GM19455 (cell line): ENCODE results near the gene SEMA6A.

ENCODE experiments used
- ATAC-seq: cut with Tn5 transposase; IDR thresholded peaks from one replicate; pipeline ENCODE4 v1.9.1; 2021; ENCODE audit not compliant: unreplicated experiment

The SEMA6A gene

DNA sequence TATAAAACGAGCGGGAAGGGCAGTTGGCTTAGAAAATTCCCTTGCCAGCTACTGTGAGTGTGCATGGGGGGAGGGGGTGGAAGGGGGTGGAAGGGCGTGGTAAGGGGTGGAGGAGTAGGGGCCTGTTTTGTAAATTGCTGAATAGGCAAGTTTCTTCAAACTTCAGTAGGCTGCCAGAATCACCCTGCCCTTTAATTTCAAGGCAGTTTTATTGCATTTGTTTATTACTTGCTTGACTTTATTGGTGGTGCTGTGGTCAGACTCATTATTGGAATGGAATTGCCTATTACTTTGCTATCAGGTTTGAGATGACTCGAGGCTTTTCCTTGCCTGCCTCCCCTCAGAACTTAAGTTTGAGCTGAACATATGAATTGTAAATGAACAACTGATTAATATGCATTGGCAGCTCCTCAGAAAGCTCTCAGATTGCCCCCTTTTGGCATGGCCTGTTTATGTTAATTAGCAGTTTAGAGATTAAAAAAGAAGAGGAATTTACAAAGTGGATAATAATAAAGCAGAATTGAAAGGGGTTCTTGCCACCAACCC lies 76.0 kb downstream of the SEMA6A start:
- ATAC-seq, result no peak

DNA sequence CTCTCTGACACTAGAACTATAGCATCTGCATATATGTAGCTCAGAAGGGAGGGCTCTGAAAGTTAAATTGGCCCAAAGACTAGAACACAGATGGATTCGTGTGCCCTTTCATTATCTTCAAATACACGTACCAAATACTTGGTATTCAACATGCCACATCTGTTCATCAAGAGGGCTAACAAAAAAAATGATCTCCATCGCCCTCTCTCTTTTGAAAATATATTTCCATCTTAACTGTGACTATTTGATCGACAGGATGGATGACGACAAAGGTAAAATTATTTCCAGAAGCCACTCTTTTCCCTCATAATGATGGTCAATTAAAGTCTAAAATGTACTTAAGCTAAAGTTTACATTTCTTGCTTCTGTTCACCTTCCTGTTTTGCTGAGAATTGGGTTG lies 77.0 kb downstream of the SEMA6A start:
- no peak for ATAC-seq

DNA sequence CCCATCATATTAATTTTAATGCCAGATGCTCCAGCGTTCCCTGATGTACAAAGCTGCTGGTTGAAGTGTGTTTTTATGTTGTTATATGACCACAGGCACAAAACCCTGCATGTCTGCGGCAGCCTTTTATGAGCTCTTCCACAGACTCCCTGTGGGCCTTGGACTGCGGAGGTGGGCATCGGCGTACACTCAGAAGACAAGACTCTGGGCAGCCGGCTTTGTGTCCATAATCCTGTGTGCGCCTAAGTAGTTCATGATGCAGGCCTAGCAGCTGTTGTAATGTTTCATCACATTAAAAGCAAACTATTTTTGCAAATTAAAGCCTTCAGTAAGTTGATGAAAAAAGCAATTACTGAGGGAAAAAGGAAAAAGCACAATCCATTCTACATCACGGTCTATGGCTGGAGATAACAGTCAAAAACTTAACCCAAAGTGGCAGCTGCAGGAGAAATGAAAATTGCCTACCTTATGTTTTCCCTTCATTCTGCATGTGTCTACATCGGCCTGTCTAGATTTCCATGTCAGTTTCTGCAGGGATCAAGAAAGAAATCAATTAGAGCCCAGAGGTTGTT lies 78.8 kb downstream of the SEMA6A start:
- ATAC-seq, result no peak

DNA sequence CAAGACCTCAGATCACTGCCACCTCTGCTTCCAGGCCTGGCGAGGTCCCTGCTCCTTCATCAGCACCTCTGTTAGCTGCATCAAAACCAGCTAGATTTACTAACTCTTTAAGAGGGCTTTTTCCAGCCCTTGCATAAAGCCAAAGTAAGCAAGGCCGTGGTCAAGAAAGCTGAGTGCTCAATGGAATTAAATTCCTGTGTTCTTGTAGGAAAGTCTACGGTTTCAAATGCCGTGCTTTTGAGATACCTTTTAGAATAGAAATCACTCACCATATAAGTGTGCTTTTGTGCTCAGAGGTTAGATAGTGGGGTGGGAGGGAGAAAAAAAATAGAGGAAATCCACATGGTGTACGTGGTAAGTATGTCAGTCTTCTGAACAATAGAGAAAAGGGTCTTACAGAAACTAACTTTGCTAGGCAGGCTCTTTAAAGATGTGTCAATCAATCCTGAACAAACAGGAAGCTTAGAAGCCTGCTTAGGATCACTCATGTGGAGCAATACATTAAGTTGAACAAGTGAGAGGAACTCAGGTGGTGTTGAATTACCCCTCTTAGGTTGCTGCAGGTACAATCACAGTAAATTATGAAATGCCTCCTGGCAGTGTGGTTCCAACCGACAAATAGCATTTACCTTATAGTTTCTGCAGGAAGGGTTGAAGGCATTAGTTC lies 79.7 kb downstream of the SEMA6A start:
- ATAC-seq, result no peak

DNA sequence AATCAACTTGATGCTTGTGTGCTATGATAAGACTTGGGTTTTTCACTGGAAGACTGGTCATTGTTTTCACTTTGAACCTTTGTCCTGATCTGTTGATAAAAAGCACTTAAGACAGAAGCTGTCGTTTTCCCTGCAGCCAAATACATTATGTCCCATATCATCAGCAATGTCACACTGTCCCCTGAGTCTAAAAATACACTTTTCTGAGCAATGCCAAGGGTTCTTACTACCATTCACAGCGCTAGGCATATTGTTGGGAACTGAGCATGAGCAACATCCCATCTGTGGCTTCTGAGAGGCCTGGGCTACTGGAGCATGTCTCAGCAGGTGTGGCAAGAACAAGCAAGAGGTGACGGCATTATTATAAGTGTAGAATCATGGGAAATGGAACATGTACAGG lies 81.8 kb downstream of the SEMA6A start:
- ATAC-seq, result no peak

DNA sequence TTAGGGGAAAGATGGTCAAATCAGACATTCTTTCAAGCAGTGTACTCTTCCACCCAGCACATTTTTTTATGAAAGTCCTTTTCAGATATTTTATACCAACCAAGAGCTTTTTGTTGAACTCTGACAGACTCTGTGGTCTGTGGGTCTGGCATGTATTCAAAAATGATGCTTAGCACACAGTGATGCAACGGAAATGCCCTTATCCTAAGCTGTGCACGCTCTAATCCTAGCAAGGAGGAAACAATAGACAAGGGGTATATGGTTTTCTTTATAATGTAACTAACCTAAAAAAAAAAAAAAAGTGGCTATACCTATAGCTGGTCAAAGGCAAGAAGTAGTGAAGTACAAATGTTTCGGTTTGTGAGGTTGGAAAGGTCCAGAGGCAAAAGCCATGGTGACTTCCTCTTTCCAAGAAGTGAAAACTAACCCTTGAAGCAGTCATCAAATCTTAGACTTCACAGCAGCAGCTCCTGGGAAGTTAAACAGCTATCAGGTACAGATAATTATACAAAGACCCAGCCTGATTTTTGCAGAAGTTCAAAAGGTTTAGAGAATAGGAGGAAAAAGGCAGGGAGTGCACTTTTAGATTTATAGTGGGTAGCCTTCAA lies 82.5 kb downstream of the SEMA6A start:
- ATAC-seq, result no peak

DNA sequence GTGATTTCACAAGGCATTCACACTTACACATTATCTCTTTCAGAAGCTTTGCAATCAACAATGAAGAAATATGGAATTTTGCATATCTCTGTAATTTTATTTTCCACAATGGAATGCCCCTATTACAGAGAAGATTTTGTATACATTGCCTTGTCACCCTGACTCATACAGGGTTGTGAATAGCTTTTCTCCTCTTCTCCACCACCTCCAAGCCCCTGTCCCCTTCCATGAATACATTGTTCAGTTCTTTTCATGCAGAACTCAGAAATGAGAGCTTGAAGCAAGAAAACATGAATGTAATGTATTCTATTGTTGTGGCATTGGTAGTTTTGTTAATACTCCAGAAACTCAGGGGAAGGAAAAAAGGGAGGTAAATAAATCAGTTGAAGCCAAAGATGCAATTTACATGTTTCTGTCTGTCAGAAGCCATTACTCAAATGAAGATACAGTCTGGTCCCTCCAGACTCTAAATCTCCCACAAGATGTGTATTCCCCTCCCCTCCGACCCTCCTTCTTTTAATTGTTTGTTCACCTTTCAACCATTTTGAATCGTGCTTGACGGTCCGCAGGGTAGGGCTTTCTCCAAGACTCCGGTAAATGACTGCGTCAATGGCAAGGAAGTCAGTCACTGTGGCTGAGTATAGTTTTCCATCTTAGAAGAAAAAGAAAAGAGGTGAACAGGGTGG lies 86.1 kb downstream of the SEMA6A start:
- no peak for ATAC-seq

DNA sequence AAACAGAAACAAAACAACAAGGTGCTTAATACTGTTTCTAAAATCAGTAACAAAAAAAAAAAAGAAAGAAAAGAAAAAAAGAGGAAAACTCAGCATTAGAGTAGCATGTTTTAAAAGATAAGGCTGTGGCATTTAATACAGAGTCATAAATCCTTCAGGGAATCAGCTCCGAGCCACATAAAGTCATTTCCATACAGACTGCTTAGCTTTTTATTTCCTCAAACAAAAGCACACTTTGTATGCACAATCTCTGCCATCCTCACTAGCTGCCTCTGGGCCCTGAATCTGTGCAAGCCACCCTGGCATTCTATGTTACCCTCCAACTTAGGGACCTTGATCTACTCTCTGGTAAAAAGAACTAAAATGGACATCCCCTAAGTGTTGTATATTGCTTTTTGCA lies 87.6 kb downstream of the SEMA6A start:
- no peak for ATAC-seq

DNA sequence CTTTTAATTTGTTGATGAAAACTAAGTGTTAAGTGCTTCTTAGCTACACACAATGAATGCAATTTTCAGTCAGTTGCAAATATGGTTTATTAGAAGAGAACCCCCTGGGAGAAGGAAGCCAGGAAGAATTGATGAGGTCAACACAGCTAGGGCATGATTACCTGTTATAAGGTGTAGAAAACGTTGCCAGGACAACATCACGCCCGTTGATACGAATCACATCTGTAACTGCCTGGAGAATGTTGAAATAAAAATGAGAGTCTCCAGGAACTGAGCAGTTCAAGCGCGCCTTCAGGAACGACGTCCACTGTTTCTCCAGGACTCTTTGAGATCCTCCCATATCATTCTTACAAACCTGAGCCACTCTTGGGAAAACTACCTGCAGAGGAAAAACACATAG lies 88.0 kb downstream of the SEMA6A start:
- no peak for ATAC-seq

DNA sequence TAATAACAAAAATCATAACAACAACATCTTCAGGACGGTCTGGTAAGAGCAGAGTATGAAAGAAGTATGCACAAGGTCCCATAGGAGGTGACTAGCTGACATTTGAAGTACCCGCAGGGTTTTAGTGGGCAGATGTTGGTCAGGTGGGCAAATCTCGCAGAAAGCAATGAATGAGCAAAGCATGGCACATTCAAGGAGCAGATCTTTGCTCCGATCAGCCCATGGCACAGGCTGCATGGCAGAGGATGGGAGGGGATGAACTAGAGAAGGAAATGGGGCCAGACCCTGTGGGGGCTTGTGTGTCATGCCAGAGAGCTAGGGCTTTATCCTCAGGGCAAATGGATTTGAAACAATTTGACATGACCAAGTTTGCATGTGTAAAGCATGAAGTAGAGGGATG lies 90.0 kb downstream of the SEMA6A start:
- no peak for ATAC-seq

DNA sequence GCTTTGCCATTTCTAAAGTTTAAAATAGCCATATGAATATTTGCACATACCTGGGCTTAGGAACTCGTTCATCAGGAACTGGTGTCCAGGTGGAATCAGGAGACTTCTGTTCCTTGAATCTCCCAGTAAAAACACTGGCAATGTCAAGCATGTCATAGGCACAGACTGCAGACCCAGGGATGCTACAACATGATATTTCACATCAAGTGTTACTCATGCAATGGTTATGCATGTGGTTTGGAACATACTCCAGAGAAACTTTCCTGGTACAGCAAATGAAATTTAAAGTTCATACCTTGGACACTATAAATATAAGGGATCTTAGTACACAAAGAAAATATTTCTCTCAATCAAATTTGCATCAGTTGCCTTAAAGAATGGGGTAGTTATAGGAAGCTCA lies 92.2 kb downstream of the SEMA6A start:
- no peak for ATAC-seq

DNA sequence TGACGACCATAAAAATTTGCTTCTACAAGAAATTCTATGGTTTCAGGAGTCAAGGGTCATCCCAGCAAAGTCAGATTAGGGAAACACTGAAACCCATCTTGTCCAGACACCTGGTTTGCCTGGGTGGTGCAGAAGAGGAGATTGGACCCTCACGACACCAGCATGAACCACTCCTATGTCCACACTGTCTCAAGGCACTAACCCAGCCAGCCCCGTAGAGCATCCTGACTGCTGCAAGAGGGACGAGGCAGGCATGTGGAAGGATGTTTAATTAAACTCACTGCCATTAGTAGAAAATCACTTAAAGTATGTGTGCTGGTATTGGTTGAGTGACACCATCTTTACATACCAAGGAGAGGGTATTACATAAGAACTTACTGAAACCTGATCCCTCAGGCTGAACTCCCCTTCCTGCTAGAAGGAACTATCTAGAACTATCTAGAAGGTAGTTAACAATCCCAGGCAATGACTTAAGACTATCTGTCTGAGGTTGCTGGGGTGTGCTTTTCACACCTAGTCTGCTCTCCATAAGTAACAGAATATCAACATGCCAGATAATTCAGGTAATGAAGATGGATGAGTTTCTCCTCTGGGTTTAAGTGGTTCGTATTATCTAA lies 93.6 kb downstream of the SEMA6A start:
- ATAC-seq, result no peak

DNA sequence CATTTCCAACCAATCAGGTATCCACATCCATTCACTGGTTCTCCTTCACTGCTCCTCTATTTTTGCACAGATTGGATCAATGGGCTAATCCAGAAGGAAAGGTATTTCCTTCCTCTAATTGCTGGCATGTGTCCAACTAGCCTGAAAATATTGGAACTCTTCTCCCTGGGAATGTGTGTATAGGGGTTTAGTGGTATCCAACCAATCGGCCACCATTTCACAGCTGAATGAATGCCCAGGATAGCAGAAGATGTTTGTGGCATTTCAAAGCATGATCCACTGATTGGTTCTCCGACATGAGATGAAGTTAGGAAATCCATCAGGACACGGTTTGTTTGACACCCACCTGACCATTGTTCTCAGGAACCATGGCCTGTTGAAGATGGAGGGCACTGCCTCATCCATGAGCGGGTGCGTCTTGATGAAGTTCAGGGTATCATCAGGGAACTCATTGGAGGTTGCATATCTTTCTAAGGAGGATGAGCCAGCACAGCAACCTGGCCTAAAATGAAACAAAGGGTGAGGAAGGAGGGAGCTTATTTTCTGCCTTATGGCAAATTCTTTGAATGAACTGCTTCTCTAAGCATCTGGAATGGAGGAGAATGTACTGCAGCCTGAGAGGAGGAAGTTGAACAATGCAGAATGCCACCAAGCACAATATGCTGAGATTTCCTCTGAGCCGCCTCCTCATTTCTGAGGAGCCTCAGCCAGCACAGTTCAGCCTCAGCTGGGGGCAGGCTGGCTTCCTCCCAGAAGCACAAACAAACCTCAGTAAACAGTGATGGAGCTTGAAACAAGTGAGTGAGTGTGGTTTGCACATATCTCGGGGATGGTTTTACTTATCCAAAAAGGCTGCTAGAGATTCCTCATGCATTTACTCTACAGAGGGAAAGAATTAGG lies 94.6 kb downstream of the SEMA6A start:
- no peak for ATAC-seq

DNA sequence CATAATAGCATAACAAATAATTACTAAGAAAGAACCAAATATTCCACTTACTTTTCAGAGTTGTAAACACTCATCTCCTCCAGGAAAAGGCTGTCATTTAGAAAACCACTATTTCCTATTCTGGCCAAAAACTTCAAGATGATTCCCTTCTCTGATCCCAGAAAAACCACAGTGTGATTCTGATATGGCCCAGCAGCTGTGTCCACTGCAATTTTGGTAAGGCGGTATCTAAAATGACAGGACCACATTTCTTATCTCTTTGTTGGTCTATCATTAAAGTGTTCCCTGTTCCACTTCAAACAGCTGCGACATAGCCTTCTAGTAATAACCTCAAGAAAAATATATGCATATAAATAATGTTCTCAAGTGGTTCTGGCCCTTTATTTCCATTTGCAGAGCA lies 96.1 kb downstream of the SEMA6A start:
- ATAC-seq, result no peak

DNA sequence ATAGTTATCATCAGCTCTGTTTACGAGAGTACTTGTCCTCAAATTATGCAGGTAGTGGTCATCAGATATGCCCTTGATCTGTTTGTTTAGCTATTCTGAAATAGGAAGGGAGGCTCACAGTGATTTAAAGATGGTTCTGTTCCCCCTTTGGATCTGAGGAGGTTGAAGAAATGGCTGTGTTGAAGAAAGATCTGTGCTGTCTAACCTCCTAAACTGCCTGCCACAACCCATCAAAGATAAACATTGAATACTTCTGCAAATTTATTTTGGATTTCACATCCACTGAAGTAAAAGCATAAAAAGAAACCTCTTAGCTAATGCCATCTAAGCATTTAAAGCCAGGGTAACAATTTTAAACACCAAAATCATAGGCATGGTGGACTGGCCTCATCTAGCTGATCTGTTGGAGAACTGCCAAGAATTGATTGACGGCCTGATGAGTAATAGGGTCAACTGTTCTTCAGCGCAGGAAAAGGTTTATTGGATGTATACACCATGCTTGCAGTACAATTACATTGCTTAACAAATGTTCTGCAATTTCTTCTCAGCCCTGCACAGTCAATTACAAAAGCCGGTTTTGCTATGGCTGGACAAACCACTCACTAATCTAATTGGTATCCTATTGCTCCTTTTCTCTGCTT lies 97.6 kb downstream of the SEMA6A start:
- ATAC-seq, result no peak

DNA sequence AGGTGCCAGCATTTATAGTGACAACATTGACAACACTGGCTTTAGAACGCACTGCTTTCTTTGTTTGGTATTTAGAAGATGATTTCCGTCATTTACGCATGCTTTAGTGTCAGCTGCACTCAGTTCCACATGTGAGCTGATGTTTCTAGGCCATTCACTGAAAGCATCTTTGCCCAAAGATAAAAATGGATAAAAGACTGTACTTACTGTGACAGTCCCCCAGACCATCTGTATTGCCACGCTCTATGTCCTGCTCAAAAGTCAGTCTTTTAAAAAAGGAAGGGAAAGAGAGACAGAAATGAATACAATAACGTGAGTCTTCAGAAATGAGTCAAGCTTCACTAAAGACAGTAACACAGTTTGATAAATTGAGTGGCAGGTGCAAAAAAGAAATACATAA lies 99.3 kb downstream of the SEMA6A start:
- ATAC-seq, result no peak

DNA sequence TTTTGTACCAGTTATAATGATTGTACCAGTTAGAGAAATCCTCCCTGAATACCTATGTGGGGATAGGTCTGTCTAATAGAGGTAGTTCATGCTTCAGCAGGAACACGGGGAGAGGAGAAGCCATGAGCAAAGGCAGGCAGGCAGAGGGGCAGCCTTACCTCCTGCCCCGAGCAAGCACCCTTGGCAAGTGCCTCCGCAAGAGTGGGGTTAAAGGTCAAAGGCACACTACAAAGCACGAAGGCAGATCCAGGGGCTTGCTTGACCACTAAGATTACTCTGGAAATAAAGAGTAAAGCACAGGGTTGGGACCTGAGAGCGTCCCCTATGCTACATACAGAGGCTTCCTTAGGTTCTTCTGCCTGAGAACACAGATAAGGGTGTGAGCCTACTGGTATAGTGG lies 100.9 kb downstream of the SEMA6A start:
- ATAC-seq, result no peak

DNA sequence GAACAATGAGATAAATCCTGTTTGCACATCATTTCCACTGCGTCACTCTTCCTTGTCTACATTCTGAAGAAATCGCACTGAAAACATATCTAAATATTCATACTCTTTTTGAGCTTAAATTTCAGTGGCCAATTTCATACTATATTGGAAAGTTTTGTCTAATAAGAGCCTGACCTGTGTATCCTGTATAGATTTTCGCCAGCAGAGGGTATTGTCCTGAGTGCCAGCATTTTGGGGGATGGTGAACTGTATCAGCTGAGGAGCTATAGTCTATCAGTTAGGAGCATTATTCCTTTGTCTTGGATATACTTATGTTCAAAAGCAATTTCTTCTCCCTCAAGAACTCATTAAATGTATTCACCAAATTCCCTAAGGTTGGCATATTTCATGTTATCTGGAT lies 102.3 kb downstream of the SEMA6A start:
- ATAC-seq, result no peak

DNA sequence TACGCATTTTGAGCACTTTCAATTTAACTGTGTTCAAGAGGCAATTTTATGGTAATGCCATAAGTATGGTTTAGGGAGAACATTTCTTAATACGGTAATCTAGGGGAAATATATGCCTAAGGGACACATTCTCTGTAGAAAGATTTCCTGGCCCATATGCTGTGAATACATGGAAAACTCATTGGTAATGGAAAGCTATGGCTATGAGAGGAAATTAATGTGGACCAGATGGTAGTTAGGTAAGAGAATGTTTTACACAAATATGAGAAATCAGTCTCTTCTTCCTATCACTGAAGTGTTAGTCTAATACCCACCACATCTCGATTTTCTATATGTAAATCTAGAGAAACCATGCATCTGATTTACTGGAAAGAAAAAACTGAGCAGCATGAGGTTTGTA lies 105.0 kb downstream of the SEMA6A start:
- ATAC-seq, result no peak

DNA sequence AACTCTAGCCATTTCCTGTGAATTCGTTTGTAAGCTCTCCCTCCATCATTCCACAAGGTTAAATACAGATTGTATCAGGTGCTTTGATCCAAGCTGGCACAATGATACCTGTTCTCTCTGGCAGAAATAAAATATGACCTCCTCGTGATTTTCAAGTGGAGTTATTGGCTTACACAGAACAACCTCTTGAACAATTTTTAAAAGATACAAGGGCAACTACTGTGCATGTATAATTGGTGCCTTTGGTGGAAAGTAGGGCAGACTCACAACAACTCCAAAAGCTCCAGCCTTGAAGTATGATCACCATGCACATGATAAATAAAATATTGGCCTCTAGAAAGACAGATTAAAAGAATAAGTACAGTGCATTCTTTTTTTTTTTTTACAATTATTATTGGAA lies 106.0 kb downstream of the SEMA6A start:
- no peak for ATAC-seq
